HS-5 (cell line): ENCODE data around the gene DHCR7.
A peak's percentile ranks its signal among the peaks of the same experiment; 100 is the strongest.

Experiments used
- DNase-seq: peaks from one replicate; pipeline ENCODE4 v3.0.0-alpha.2; 2012; ENCODE audit warnings: low read depth

Gene DHCR7, protein sequence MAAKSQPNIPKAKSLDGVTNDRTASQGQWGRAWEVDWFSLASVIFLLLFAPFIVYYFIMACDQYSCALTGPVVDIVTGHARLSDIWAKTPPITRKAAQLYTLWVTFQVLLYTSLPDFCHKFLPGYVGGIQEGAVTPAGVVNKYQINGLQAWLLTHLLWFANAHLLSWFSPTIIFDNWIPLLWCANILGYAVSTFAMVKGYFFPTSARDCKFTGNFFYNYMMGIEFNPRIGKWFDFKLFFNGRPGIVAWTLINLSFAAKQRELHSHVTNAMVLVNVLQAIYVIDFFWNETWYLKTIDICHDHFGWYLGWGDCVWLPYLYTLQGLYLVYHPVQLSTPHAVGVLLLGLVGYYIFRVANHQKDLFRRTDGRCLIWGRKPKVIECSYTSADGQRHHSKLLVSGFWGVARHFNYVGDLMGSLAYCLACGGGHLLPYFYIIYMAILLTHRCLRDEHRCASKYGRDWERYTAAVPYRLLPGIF

DNA sequence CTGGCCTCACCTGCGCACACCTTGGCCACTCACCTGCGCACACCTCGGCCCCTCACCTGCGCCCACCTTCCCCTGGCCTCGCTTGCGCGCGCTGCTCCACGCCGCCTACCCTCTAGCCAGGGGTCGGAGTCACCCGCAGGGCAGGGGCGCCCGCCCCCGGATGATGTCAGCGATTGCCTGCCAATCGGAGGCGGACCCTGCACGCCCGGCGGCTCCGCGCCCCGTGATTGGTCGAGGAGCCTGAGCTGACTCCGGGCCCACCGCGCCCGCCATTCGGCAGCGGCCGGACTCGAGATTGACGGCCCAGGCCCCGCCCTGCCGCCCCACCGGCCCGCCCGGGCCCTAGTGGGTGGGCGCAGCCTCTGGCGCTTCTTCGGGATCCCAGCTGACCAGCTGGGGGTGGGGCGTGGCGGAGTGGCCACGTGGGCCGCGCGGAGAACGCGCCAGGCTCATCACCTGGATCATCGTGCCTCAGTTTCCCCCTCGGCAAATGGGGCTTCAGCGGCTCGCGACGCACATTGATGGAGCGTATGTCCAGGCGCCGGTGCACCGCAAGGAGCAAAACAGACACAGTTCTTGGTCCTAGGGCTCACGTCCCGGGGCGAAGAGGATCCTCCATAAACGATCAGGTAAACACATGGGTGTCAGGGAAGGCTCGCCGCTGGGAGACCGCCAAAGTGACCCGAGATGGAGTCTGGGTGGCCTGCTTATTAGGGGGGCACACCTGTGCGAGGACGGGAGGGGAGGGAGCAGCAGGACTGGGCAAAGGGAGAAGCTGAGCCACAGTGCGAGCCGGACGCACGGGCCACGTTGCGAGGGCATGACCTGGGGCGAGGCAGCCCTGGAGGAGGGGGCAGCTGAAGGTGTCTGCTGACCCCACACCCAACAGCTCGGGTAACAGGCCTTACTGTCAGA, at the start of gene DHCR7:
TSS of gene DHCR7 (minus strand) at position 137 of the 915 bp plus-strand sequence. CDS start 3,441 bp downstream, outside the sequence.
- DNase-seq: peak; percentile 69

DNA sequence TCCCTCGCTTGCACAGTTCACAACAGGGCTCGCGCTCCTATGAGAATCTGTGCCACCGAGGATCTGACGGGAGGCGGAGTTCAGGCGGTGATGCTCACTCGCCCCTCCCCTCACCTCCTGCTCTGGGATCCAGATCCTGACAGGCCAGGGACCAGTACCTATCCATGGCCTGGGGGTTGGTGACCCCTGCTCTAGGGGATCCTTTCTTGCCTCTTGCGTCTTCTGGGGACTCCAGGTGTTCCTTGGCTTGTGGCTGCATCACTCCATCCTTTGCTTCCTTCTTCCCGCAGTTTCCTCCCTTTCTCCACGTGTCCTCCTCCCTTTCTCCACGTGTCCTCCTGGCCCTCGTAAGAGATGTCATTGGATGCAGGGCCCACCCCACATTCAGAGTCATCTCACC, 48.2 kb upstream of the DHCR7 start:
- no peak for DNase-seq

DNA sequence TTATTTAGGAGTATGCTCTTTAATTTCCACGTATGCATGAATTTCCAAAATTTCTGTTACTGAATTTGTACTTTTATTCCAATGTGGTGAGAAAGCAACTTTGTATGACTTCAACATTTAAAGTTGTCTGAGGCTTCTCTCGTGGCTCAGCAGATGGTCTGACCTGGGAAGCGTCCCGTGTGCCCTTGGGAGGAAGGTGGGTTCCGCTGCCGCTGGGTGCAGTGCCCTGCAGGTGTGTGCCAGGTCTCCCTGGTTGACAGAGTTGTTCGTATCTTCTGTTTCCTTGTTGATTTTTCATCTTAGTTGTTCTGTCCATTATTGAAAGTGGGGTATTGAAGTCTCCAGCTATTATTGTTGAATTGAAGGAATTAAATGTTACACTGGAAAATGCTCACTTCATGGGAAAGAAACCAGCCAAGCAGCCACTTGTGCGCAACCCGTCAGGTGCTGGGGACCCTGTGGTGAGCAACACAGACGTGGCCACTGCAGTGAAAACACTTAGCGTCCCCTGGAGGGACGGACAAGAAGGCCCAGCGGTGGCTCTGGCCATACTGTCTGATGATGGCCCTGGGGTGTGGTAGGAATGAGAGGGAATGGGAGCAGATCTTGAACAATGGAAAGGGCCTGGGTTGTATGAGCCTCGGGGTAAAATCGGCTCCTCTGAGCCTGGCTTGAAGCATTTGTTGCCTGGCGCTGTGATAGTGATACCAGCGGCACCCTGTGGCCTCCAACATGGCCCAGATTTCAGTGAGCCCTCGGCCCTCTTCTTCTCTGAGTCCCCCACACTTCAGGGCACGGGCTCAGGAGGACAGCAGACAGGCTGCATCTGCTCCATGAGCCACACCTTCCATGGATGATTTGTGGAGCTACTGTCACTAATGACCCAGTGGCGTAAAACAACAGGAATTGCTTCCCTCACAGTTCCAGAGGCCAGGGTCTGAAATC, 47.4 kb upstream of the DHCR7 start:
- DNase-seq: no peak

DNA sequence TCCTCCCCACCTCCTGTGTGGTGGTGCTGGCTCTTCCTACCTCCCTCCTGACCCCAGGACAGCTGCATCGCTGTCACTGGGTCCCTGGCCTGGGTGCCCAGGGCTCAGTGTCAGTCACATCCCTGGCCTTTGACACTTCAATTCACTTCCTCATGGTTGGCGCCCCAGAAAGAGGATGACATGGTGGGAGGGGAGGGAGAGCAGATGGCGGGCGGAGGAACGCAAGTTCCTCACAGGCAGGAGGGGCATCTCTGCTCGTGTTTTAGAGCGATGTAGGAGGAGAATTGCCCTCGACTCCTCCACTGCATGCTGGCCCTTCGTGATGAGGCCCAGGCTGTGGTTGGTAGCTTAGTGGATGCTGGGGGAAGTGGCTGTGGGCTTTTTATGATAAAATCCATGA, 43.7 kb upstream of the DHCR7 start:
- DNase-seq: no peak

DNA sequence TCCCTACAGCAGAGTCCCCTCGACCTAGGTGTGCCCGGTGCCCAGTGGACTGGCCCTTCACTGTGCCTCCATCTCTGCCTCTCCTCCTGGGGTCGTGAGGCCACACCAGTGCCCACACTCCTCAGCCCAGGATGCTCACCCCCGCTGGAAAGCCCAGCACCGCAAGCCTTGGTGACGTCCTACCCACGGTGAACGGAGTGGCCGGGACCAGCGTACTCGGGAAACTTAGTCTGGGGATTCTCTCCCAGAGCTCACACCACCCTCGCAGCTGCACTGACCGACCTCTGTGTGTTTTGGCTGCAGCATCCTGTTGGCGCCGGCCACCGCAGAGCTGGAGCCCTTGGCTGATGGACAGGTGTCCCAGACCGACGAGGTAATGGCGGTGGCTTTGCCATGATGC, 43.3 kb upstream of the DHCR7 start:
- DNase-seq: no peak

DNA sequence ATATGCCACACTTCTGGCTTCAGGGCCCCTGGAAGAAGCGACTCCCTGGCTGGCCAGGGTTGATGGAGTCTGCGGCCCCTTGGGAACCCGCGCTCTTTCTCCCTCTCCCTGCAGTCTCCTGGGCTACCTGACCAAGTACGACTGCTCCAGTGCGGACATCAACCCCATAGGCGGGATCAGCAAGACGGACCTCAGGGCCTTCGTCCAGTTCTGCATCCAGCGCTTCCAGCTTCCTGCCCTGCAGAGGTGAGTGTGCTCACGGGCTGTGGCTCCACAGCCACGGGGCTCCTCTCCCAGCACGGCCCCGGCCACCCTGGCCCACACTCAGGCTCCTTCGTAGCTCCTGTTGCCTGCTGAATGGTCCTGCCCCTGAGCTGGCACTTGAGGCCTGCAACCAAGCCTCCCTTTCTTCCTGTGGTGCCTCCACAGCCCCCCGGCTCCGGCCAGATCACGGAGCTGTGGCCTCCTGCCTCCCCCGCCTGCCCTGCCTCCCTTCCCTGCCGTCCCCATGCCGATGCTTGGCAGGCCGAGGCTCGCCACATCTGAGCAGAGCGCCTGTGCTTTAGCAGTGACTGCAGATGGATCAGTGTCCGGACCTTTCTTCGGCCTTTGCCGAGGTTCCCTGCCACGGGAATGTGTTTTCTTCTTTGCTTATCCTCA, 42.7 kb upstream of the DHCR7 start:
- DNase-seq: no peak

DNA sequence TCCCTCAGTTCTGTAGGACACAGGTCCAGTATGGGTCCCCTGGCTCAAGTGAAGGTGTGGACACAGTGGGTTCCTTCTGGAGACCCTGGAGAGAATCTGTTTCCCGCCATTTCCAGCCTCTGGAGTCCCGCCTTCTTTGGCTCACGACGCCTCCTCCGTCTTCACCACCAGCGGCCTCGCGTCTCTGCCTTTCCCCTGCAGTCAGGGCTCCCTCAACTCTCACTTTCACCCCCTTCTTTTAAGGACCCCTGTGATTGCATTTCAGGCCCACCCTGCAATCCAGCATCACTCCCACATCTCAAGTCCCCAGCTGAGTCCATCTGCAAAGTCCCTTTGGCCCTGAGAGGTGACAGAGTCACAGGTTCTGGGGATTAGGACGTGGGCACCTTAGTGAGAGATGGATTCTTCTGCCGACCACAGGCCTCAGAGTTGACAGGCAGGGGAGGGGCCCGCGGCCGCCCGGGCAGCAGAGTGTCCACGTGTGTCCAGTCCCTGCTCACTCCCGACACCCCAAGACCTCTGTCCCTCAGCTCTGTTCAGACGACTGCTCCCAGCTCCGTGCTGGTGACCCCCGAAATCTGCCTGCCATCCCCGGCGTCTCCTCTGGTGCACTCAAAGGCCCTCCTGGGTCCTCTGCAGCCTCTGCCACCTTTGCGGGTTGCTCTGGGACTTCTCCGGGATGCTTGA, 42.0 kb upstream of the DHCR7 start:
- no peak for DNase-seq

DNA sequence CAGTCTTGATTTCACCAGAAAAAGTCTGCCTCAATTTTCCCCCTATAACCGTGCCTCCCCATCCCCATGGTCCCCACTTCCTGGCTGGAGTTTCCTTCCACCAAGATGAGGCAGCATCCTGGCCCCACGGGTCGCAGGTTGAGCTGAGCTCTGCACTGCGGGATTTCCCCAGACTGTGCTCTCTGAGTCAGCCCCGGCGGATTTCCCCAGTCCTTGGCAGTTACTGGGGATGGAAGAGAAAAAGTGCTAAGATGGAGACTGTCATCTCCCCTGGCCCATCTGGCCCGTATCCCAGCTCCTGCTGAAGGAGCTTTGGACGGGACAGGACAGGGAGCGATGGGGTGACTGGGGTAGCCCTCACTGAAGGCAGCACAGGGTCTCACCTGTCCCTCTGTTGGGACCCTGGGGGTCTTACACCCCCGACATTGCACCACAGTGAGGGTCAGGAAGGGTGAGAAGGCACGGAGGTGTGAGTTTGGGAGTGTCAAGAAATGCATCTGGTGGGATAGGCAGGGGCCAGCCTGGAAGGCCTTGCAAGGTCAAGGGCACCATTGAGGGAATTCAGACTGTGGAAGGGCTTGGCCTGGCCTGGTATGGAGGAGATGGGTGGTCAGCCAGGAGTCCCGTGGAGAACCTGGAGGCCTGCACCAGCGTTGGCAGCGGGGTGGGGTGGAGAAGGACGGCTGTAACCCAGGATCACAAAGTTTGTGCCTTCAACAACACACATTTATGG, 41.3 kb upstream of the DHCR7 start:
- no peak for DNase-seq

DNA sequence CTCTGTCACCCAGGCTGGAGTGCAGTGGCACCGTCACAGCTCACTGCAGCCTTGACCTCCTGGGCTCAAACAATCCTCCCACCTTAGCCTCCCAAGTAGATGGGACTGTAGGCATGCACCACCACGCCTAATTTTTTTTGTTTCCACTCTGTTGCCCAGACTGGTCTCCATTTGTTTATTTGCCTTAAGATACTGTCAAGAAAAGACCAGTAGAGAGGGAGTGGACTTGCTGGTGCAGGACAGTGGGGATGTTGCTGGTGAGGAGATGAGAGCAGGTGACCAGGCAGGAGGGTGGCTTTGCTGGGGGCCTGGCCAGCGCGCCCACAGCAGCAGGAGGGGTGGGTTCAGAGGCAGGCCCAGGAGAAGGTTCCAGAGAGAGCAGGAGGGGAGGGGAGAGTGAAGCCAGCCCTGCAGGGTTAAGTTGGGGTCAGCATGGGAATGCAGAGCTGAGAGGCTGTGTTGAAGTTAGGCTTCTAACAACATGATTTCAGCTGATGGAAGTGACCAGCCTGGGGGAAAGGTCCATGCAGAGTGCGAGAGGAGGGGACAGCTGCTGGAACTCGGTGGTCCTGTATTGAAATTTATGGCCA, 40.6 kb upstream of the DHCR7 start:
- DNase-seq: no peak

DNA sequence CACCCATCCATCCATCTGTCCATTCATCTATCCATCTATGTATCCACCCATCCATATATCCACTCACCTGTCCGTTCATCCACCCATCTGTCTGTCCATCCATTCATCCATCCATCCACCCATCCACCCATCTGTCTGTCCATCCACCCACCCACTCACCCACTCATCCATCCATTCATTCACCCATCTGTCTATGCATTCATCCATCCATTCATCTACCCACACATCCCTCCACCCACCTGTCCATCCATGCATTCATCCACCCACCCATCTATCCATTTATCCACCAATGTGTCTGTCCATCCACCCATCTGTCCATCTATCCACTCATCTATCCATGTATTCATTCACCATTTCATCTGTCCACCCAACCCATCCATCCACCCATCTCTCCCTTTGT, 38.1 kb upstream of the DHCR7 start:
- no peak for DNase-seq

DNA sequence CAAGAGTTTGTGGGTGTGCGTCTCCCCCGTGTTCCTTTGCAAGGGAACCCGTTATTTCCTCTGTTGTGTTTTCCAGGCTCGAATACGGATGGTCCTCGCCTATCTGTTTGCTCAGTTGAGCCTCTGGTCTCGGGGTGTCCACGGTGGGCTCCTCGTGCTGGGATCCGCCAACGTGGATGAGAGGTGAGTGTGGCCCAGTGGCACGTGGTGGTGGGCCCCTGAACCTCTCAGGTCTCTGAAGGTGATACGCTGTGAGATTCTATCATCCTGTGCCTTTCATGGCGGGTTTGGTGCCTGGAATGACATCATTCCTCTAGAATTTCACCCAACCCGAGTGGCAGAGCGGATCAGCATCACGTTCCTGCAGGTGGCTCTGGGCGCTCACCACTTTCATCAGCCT, 37.3 kb upstream of the DHCR7 start:
- no peak for DNase-seq

DNA sequence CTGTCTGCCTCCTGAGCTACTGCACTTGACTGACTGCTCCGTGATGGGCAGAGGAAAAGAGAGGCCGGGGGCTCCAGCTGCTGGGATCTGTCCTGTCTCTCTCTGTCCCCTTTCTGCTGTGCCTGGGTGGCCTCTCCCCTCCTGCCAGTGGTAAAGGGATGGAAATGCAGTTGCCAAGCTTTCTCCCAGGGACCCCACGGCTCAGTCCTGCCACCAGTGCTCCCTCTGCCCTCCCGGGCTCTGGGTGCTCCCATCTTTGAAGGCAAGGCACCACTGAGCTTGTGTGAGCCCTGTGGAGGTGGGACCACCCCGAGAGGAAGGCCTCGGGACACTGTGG, 36.8 kb upstream of the DHCR7 start:
- DNase-seq: no peak

DNA sequence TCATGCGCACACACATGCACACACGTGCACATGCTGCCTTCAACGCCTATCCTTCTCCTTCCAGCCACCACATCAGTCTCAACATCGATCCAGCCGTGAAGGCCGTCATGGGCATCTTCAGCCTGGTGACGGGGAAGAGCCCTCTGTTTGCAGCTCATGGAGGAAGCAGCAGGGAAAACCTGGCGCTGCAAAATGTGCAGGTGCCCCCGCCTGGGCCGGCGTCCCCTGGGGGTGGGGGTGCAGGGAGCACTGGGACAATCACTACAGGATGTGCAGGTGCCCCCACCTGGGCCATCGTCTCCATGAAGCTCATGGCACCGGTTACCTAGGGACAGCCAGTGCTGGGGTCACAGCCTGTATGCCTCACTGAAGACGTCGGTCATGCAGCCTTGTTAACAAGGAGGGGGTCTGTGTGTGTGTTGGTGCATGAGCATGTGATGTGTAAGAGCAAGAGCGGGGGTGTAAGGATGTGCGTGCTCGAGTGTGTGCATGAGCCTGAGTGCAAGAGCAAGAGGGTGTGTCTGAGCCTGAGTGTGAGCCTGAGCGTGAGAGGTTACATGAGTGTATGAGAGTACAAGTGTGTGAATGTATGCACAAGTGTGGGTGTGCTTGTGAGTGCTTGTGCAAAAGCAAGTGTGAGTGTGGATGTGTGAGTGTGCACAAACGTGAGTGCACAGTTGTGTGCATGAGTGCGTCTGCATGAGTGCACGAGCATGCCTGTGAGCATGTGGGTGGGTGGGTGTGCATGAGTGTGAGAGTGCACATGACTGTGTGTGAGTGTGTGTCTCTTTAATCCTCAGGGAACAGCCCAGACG, 36.3 kb upstream of the DHCR7 start:
- DNase-seq: no peak

DNA sequence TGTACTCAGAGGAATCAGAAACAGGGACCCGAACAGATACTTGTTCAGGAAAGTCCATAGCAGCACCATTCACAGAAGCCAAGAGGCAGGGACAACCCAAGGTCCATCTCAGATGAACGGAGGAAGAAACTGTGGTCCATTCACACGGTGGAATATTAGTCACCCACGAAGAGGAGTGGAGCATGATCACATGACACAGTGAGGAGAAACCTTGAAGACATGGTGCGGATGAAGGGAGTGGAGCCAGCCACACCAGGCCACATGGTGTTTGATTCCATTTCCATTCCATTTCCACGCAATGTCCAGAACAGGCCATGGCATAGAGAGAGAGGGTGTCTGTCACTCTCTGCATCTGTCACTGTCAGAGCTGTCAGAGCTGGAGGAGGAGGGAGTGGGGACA, 35.5 kb upstream of the DHCR7 start:
- DNase-seq: no peak

DNA sequence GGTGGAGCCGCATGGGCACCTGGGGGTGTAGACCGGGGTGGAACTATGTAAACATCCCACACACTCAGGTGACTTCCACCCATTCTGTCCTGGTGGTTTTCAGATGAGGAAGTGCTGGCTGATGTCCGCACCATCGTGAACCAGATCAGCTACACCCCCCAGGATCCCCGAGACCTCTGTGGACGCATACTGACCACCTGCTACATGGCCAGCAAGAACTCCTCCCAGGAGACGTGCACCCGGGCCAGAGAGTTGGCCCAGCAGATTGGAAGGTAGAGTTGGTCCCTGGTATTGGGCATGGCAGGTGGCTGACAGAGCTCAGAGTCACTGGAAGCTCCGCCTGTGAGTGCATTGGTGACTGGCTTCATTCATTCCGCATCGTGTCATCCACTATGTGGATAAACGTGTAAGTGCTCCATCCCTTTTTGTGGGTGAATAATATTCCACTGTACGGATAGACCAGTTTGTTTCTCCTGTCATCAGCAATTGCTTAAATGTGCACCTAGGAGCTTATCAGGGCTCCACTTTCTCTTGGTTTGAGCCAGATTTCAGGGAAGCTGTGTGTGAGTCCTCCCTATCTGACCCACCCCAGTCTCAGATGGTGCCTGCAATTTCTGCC, 34.7 kb upstream of the DHCR7 start:
- no peak for DNase-seq

DNA sequence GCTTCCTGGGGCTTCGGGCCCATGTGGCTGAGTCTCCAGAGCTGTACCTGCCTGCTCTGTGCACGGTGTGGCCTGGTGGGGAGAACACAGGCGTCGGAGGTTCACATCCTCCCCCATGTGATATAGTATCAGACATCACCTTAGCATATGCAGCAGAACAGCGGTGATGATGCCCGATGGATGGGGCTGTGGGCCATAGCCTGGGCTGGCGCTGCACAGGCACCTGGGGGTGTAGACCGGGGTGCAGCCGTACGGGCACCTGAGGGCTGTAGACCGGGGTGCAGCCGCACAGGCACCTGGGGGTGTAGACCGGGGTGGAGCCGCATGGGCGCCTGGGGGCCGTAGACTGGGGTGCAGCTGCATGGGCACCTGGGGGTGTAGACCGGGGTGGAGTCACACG, 34.0 kb upstream of the DHCR7 start:
- no peak for DNase-seq

DNA sequence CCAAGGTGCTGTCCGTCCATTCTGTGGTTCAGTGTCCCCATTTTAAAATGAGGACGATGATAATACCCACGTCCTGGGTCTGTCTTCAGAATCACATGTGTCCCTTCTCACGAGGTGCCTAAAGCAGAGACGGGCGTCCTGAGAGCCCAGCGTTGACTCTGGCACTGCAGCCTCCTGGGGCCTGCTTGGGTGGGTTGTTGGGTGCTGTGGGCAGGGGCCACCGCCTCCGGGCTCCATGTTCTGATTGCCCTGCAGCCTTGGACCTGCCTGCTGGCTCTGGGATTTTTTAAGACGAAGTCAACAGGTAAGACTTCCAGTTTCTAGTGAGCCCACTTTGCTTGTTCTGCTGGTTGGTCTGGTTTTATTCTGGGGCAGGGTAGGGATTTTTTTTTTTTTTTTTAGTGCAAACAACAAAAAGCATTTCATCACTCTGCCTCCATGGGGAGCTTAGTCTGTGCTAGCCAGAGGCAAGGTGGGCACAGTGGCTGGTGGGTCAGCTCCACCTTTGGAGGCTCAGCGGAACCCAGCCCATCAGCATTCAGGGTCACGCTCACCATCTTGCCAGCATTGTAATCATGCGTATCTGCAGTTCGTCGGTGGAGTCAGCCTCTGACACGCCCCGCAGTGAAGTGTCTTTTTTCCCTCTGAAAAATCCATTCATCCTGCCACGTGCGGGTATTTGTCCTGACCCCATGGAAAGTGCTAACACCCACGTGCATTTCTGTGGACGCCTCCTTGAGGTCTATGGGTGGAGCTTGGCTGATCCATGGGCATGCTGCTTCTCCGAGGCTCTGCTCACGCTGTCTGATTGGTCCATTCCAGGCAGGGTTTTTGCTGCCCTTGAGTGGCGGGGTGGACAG, 33.1 kb upstream of the DHCR7 start:
- DNase-seq: no peak

DNA sequence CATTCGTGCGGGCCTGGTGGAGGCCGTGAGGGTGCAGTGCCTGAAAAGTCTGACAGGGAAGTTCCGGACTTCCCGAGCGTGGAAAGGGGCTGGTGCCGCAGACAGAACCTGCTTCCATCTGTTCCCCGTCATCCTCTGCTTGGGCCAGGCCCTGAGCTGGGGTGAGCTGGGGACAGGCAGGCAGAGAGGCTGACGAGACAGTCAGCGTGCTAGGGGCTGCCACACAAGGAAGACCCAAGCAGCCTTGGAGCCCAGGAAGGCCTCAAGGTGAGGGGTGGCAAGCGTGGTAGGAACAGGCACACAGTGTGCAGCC, 30.3 kb upstream of the DHCR7 start:
- no peak for DNase-seq
